OCI-M2 (cell line): Measurements from ENCODE around the gene JADE3.

Source experiments
- DNase-seq: peaks from one replicate; lab custom pipeline; 2025; ENCODE audit not compliant: unreplicated experiment; lab: John Stamatoyannopoulos, UW

Gene JADE3

GRCh38 chrX:47101206-47101605 is 189.0 kb downstream of the JADE3 start:
- no peak for DNase-seq
